H1 (cell line): ENCODE results near the gene CGREF1. TPM values are rescaled to one million over a fixed set of nuclear protein-coding genes. Genes with fewer than 3 reads are reported as not detected.

Experiments
- CTBP2 ChIP-seq: IDR thresholded peaks from 2 replicates; pipeline ENCODE4 v1.7.0; 2011; ENCODE audit warnings: borderline replicate concordance, mild to moderate bottlenecking, moderate library complexity, mixed read lengths, low read length; ENCODE audit not compliant: insufficient read depth, insufficient read length
- EGR1 ChIP-seq: IDR thresholded peaks from 2 replicates; pipeline ENCODE4 v1.6.1; 2011; ENCODE audit warnings: low read depth, low read length, borderline replicate concordance
- RBBP5 ChIP-seq: IDR thresholded peaks from 2 replicates; pipeline ENCODE4 v1.7.1; 2012; ENCODE audit warnings: low read depth, mild to moderate bottlenecking, inconsistent platforms, low read length, moderate library complexity, borderline replicate concordance
- SAP30 ChIP-seq: fragments of 300-600 bp; sonication (generic); IDR thresholded peaks from 2 replicates; pipeline ENCODE4 v1.7.1; 2012; ENCODE audit warnings: low read length, moderate library complexity, mild to moderate bottlenecking, inconsistent platforms; ENCODE audit not compliant: insufficient read depth, insufficient replicate concordance
- YY1 ChIP-seq: IDR thresholded peaks from 2 replicates; pipeline ENCODE4 v1.6.1; 2011; ENCODE audit warnings: low read depth, mild to moderate bottlenecking, low read length
- polyA plus RNA-seq, 7 experiments: library from polyadenylated mRNA; depleted of rRNA in 3 of 7; stranded (reverse) in 5 of 7; unstranded in 2 of 7; fragments of >200 nt in 5 of 7; fragments of 200-250 nt in 2 of 7; gene quantifications; 1 replicate in 5 of 7; 2 replicates in 1 of 7; 4 replicates in 1 of 7; pipeline versions ENCODE4 v1.2.1 to v1.2.3, GENCODE V29; 2011 to 2013; ENCODE audit warnings: missing spikeins in 2 of 7, mixed read lengths in 2 of 7
- total RNA-seq: library from RNA; stranded (reverse); fragmentation: NEBNext Ultra II Directional; extraction: Animal tissue kit (Norgen Biotek cat#: 25700); gene quantifications from 2 replicates; pipeline ENCODE4 v1.2.1, GENCODE V29; 2021

Gene CGREF1
- total and polyA plus RNA-seq, 2 of the 8 experiments (the other 6 are each of a cell fraction or from before 2014, with no cell fraction given): 2.5 to 3.4 TPM

DNA sequence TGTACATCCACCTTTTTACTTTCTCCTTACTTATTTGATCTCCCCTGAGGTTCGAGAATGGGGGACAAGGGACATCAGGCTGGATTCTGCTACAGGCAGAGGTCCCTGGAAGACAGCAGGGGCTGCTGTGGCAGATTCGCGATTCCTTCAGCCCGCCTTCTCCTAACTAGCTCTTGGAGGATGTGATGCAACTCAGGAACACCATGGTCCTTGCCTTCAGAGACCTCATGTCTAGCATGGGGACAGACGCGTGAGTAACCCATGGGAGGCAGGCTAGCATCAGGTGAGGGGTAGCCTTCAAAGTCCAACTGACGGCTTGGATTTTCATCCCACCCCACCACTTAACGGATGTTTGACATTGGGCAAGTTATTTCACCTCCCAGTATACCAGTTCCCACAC, 29.0 kb upstream of the CGREF1 start (continued):
- no peak for TF ChIP-seq CTBP2
- no peak for TF ChIP-seq RBBP5
- TF ChIP-seq YY1: no peak
- TF ChIP-seq SAP30: no peak
- TF ChIP-seq EGR1: no peak
